ENCODE data around the gene CFAP20DC. TPM values are rescaled to one million over a fixed set of nuclear protein-coding genes. Genes with fewer than 3 reads are reported as not detected.
"Not testable (repeated sequence)": the region's sequence is repeated elsewhere in the genome, so short reads cannot be mapped to it uniquely, and the experiment has no call there.

The CFAP20DC gene
- total RNA-seq, 1 donor, result 2.2 TPM

DNA sequence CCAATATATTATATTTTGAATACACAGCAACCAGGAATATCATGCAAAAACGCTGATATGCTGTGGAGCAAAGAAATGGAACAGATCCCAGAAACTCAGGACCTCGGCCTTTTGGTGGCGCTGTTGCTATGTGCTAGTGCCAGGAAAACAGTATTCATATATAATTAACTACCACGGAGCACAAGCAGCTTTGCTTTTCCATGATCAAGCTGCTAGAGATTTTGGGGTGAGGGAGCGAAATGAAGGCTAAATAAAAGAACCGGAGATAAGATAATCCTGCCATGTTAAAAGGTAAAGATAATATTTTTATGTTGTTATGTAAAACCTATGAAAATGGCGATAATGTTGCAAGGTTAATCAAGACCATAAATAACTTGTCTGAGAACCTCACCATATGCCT lies 225.5 kb downstream of the CFAP20DC start:
- Histone ChIP-seq H3K27ac (ENCODE audit: low read depth, low read length) (no peak overlapping the region), H3K36me3 (ENCODE audit: insufficient read depth, low read length) (no peaks in the 10 kb centered on the region), H3K4me3 (ENCODE audit: insufficient read depth, low read length) (no peak overlapping the region), H3K4me2 (ENCODE audit: insufficient read depth, low read length) (peak overlapping the region; percentile 51), H3K4me1 (ENCODE audit: insufficient read depth, low read length) (no peaks in the 10 kb centered on the region), H4K20me1 (ENCODE audit: insufficient read depth, low read length) (no peaks in the 10 kb centered on the region), H3K79me2 (ENCODE audit: insufficient read depth, low read length) (no peaks in the 10 kb centered on the region), H2AFZ (ENCODE audit: low read length) (peak overlapping the region; percentile 18), H3K9me3 (ENCODE audit: low read depth, low read length) (no peaks in the 10 kb centered on the region), H3K27me3 (ENCODE audit: insufficient read depth, low read length) (no peaks in the 10 kb centered on the region)
- TF ChIP-seq, protein P1, sequence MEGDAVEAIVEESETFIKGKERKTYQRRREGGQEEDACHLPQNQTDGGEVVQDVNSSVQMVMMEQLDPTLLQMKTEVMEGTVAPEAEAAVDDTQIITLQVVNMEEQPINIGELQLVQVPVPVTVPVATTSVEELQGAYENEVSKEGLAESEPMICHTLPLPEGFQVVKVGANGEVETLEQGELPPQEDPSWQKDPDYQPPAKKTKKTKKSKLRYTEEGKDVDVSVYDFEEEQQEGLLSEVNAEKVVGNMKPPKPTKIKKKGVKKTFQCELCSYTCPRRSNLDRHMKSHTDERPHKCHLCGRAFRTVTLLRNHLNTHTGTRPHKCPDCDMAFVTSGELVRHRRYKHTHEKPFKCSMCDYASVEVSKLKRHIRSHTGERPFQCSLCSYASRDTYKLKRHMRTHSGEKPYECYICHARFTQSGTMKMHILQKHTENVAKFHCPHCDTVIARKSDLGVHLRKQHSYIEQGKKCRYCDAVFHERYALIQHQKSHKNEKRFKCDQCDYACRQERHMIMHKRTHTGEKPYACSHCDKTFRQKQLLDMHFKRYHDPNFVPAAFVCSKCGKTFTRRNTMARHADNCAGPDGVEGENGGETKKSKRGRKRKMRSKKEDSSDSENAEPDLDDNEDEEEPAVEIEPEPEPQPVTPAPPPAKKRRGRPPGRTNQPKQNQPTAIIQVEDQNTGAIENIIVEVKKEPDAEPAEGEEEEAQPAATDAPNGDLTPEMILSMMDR (IDR thresholded peaks at IDR 0.05; ENCODE audit: extremely low read depth, low read depth, low read length), result peak; percentile 86
- DNase-seq (ENCODE audit: insufficient read length, low spot score, missing footprints), result no peak

DNA sequence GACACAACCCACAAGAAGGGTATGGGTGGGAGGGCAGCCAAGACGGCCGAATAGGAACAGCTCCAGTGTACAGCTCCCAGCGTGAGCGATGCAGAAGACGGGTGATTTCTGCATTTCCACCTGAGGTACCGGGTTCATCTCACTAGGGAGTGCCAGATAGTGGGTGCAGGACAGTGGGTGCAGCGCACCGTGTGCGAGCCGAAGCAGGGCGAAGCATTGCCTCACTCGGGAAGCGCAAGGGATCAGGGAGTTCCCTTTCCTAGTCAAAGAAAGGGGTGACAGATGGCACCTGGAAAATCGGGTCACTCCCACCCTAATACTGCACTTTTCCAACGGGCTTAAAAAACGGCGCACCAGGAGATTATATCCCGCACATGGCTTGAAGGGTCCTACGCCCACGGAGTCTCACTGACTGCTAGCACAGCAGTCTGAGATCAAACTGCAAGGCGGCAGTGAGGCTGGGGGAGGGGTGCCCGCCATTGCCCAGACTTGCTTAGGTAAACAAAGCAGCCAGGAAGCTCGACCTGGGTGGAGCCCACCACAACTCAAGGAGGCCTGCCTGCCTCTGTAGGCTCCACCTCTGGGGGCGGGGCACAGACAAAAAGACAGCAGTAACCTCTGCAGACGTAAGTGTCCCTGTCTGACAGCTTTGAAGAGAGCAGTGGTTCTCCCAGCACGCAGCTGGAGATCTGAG lies 243.1 kb downstream of the CFAP20DC start:
- H2AFZ ChIP-seq (ENCODE audit: low read length); H3K27me3 ChIP-seq (ENCODE audit: insufficient read depth, low read length); H3K27ac ChIP-seq (ENCODE audit: low read depth, low read length); H3K4me1 ChIP-seq (ENCODE audit: insufficient read depth, low read length); H4K20me1 ChIP-seq (ENCODE audit: insufficient read depth, low read length); H3K4me3 ChIP-seq (ENCODE audit: insufficient read depth, low read length); H3K9me3 ChIP-seq (ENCODE audit: low read depth, low read length); DNase-seq (ENCODE audit: insufficient read length, low spot score, missing footprints); H3K79me2 ChIP-seq (ENCODE audit: insufficient read depth, low read length); H3K36me3 ChIP-seq (ENCODE audit: insufficient read depth, low read length); H3K4me2 ChIP-seq (ENCODE audit: insufficient read depth, low read length): not testable (repeated sequence)

DNA sequence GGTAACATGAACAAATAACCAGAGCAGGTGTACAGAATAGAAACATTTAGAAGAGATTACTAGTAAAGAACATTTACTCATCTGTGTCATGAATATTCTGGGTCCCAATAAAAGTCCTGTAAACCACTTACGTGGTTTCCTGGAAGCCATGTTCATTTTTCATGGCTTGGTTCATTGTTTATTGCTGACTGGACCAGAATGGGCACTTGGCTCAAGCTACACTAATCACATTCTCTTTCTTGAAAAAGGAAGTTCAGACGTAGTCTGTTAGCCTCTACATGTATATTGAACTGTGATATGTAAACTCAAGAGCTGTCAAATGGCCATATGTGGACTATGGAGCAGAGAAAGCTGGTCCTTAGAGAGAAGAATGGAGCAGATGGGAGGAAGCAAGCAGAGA lies 244.9 kb downstream of the CFAP20DC start:
- TF ChIP-seq, protein P1 (IDR thresholded peaks at IDR 0.05; ENCODE audit: extremely low read depth, low read depth, low read length), result no peak

DNA sequence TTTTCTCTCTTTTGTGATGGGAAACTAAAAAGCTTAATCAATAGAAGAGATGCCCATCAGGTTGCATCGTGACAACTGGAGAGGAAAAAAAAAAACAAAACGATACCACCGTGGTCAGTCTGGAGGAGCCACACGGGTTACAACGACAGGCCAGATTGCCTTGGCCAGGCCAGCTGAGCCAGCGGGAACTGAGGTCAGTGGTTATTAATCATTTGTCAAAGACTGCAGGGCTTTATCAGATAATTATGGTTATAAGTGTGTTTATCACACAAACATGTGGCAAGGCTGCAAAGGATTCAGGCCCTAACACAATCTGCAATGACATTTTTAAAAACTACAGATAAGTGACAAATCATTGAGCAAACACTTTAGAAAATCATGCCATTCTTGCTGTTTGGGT lies 248.3 kb downstream of the CFAP20DC start:
- Histone ChIP-seq H3K9me3 (ENCODE audit: low read depth, low read length) (no peaks in the 10 kb centered on the region), H3K27ac (ENCODE audit: low read depth, low read length) (no peak overlapping the region), H3K27me3 (ENCODE audit: insufficient read depth, low read length) (no peaks in the 10 kb centered on the region), H3K79me2 (ENCODE audit: insufficient read depth, low read length) (no peaks in the 10 kb centered on the region), H4K20me1 (ENCODE audit: insufficient read depth, low read length) (no peaks in the 10 kb centered on the region), H2AFZ (ENCODE audit: low read length) (no peak overlapping the region), H3K4me3 (ENCODE audit: insufficient read depth, low read length) (no peak overlapping the region), H3K4me2 (ENCODE audit: insufficient read depth, low read length) (no peak overlapping the region), H3K36me3 (ENCODE audit: insufficient read depth, low read length) (no peaks in the 10 kb centered on the region), H3K4me1 (ENCODE audit: insufficient read depth, low read length) (no peaks in the 10 kb centered on the region)
- no peak for DNase-seq (ENCODE audit: insufficient read length, low spot score, missing footprints)
- TF ChIP-seq, protein P1 (IDR thresholded peaks at IDR 0.05; ENCODE audit: extremely low read depth, low read depth, low read length), result no peak

More for the DNA sequence above, 244.9 kb downstream of the CFAP20DC start:
- no peaks in the 10 kb centered on the region for H4K20me1 ChIP-seq (ENCODE audit: insufficient read depth, low read length)
- no peaks in the 10 kb centered on the region for H3K36me3 ChIP-seq (ENCODE audit: insufficient read depth, low read length)
- no peaks in the 10 kb centered on the region for H3K9me3 ChIP-seq (ENCODE audit: low read depth, low read length)
- peak; percentile 58 for DNase-seq (ENCODE audit: insufficient read length, low spot score, missing footprints)
- no peaks in the 10 kb centered on the region for H3K27me3 ChIP-seq (ENCODE audit: insufficient read depth, low read length)
- H2AFZ ChIP-seq (ENCODE audit: low read length), result no peak overlapping the region
- H3K4me2 ChIP-seq (ENCODE audit: insufficient read depth, low read length), result no peak overlapping the region
- H3K4me1 ChIP-seq (ENCODE audit: insufficient read depth, low read length), result no peaks in the 10 kb centered on the region
- no peak overlapping the region for H3K27ac ChIP-seq (ENCODE audit: low read depth, low read length)
- H3K79me2 ChIP-seq (ENCODE audit: insufficient read depth, low read length), result no peaks in the 10 kb centered on the region
- H3K4me3 ChIP-seq (ENCODE audit: insufficient read depth, low read length), result no peak overlapping the region
